Transverse colon (tissue), 4 donors: ENCODE results near the gene FANCI.

Experiments used
- CTCF ChIP-seq, 5 experiments: fragments of 200-600 bp in 3 of 5; fragments of 450-650 bp in 2 of 5; sonication (generic) in 3 of 5; IDR thresholded peaks; 1 replicate in 2 of 5; 2 replicates in 3 of 5; pipeline ENCODE4 v1.5.1; 2016 to 2017; ENCODE audit warnings: antibody characterized with exemption in 5 of 5, inconsistent platforms in 3 of 5, mild to moderate bottlenecking in 2 of 5, moderate library complexity in 1 of 5
- EP300 ChIP-seq: sonication (generic); formaldehyde crosslinking; IDR thresholded peaks from one replicate; pipeline ENCODE4 v1.6.1; 2017; ENCODE audit warnings: antibody characterized with exemption, low read depth
- POLR2A ChIP-seq: fragments of 450-650 bp; IDR thresholded peaks from one replicate; pipeline ENCODE4 v1.6.1; 2016; ENCODE audit warnings: antibody characterized with exemption, mild to moderate bottlenecking, moderate library complexity
- POLR2AphosphoS5 ChIP-seq, 3 donors: sonication (generic); formaldehyde crosslinking; IDR thresholded peaks; one replicate each; pipeline ENCODE4 v1.6.1; 2016; ENCODE audit warnings: antibody characterized with exemption in 3 of 3

- TF ChIP-seq CTCF (IDR thresholded peaks at IDR 0.05) (no peak), POLR2A (no peak), EP300 (no peak), POLR2AphosphoS5 (IDR thresholded peaks at IDR 0.05) (no peak)
These were observed 28.2 kb upstream of the FANCI start for GRCh38 chr15:89215627-89216026.
